ENCODE measurements around the gene HMGCL.
"Not testable (repeated sequence)": the region's sequence is repeated elsewhere in the genome, so short reads cannot be mapped to it uniquely, and the experiment has no call there.

The HMGCL gene

DNA sequence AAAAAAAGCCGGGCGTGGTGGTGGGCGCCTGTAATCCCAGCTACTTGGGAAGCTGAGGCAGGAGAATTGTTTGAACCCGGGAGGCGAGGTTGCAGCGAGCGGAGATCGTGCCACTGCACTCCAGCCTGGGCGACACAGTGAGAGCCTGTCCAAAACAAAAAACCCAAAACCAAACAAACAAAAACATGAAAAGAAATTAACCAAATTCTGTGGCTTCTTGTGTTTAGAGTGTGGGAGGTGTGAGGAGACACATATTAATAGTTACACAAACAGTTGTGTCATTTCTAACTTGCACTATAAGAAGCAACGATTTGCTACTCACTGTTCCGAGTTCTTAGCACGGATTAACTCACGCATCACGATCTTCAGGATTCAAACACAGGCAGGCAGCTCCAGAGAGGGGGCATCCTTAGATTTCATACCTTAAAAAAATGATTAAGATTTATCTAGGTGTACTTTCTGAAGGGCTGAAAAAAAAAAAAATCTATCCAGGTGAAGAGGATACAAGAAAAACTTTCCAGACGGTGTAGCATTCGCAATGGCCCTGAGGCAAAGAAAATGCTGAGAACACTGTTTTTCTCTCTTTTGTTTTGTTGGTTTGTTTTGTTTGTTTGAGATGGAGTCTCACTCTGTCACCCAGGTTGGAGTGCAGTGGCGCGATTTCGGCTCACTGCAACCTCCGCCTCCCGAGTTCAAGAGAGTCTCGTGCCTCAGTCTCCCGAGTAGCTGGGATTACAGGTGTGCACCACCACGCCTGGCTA, 713 bp upstream of the HMGCL start:
- DNase-seq = no peak

DNA sequence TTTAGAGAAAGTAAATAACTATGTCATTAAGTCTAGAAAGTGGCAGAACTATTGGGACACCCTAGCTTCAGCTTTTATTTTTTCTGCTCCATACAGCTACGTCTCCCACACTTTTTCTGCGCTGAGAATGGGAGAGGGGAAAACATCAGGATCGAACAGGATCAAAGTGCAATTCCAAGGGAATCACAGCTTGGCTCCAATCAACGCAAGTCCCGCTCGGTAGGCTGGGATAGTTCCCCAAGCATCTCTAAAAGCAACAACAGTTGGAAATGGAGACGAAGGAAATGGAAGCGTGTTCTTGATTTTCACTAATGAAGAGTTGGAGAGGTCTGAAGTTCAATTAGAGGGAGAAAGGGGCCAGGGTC, 536 bp downstream of the HMGCL start:
- no peak for DNase-seq

DNA sequence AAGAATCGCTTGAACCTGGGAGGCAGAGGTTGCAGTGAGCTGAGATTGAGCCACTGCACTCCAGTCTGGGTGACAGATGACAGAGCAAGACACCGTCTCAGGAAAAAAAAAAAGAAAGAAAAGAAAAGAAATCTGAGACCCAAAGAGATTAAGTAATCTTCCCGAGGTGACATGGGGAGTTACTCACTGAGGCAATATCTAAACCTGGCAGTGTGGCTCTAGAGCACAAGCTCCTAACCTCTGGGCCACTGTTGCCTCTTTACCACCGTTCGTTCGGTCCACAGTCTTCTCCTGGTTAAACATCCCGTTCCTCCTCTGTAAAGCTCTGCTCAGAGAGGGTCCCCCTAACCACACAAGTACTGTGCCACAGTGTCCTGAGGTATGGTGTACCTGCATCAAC, 1.5 kb downstream of the HMGCL start:
- DNase-seq = no peak

DNA sequence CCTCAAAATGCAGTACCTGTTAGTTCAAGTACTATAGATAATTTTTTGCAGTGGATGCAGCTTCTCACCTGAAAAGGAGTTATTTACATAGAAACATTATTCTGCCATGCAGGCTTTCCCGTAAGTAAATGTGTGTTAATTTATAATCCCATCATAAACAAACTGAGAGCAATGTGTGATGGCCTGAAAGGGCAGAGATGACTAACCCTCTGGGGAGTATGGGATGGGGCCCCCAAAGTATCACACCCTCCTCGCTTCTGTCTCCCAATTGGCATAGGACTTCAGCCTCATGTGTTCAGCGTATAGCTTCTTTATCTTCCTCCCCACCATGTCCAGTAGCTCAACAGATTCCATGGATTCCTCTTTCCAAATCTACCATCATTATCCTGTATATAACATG, 7.6 kb downstream of the HMGCL start:
- DNase-seq = no peak

DNA sequence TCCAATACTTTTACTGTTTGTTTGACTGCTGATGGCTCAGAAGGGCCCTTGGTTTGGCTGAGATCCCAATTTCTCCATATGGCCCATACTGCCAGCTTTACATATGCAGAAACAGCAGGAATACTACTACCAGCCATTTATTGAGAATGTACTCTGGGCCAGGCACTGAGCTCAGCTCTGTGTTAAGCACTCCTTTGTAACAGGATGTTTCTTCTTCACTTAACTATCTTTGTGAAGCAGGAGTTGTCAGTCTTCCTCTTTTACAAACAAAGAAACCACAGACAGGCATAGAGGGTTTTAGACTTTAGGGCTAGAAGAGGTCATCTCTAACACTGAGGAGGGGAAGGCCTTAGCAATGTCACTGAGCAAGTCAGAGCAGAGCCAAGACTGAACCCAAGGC, 8.3 kb downstream of the HMGCL start:
- DNase-seq = no peak

DNA sequence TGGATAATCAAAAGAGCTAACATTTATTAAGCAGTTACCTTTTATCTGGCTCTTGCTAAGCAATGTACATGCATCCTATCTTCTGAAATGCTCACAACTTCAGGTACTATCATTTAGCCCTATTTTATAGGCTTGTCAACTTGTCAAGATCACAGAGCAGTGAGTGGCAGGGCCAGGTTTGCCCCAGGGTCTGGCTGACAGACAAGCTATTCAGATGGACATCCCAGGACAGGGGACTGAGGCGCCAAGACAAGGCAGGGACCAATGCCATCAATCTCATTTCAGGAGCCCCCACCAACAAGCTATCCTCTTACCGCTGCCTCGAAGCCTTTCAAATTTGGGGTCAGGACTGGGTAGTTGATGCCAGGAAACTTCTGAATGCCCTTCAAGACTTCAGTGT, 8.9 kb downstream of the HMGCL start:
- DNase-seq = no peak

DNA sequence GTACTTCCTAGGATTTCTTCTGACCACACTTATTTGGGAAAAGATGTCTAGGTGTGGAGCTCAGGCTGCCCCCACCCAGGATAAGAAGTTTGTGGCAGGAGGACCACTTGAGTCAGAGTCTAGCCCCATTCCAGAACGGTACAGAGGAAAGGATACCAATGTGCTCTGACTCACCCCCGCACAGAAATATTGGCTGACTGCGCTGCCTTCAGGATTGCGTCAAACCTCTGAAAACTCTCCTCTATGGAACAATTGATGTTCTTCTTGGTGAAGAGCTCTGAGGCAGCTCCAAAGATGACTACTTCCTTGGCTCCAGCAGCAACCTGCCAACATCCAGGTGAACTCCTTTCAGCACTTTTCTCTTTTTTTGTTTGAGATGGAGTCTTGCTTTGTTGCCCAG, 11.2 kb downstream of the HMGCL start:
- no peak for DNase-seq

DNA sequence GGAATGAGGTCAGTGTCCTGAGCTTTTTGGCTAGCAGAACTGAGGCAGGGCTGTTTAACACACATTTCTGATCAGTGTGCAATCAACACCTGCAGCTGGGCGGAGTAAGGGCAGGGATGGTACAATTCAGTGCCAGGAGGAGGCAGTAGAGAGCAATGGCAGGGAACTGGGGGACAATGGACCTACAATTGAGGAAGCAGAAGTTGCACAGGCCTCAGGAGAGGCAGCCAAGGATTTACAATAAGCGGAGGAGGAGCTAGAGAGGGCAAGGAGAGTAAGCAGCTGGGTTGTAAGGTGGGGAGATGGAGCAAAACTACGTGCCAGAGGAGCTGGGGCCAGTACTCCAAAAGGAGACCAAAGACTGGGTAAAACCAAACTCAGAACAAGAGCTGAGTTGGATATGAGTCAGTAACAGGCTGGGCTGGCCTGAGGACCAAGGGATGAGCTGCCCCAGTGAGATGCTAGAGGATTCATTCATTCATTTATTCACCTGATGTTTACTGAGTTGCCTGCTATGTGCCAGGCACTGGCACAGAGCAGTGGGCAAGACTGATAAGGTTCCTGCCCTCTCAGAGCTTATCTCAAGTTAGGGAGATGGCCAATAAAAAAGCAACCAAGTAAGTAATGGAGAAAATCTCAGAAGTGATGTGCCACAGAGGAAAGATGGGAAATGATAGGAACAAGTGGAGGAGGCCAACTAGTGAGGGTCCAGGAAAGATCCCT, 14.2 kb downstream of the HMGCL start:
- peak; percentile 64 for DNase-seq

DNA sequence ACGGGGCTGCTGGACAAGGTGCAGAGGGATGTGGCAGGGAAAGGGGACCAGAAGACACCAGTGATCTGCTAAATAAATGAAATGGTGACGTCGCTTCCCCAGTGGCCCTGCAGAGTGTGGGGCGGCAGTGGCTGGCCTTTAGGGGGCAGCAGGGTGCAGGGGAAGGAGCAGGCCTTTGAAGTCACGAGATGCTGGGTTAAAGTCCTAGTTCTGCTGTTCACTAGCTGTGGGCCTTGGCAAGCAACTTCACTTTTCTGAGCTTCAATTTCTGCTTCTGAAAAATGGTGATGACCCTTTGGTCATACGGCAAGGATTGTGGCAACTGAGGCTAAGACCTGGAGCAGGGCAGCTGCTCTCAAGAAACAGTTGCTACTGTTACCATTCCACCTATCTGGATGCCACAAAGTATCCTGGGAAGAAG, 15.5 kb downstream of the HMGCL start:
- peak; percentile 86 for DNase-seq

DNA sequence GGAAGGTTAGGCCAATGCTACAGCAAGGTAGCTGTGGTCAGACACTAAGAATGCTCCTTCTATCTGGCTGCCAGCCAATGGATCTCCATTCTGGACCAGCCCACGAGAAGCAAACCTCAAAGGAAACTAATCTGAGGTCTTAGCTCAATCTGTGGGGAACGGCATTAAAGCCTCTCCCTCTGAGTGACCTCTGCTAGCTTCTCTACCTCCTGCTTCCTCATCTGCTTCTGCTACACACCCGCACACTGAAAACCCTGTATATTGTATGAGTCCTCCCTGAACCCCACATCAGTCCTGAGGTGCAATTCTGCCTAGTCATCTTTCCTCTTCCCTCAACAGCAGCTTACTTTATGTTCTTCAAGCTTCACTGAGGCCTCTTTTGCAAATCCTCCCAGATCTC, 17.8 kb downstream of the HMGCL start:
- no peak for DNase-seq

DNA sequence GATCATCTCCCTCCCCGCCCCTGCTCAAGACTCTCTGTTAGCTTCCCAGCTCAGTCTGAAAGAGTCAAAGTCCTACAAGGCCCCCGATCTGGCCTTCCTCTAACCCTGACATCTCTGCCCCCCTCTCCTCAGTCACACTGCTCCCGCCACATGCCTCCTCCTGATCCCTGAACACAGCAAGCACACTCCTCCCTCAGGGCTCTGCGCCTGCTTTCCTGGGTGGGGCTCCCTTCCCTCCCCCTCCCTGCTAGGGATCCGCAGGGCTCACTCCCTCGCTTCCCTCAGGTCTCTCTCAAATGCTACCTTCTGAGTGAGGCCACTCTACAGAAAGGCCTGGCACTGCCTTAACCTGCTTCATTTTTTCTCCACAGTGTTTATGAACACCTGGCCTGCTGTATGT, 18.9 kb downstream of the HMGCL start:
- no peak for DNase-seq

DNA sequence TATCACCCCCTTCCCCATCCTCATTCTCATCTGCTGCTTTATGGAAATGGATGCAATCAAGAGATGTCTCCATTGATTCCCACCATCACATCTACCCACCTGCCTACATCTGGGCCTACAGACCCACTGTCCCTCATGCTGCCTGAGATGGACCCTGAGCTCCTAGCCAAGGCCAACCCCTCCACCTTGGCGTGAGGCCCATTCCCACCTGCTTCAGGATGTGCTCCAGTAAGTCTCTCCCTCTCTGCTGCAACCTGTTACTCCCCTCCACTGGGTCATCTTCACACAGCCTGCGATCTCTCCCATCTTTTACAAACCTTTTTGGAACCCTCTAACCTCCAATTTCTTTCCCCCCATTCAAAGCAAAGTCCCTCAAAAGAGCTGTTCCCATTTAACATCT, 20.2 kb downstream of the HMGCL start:
- DNase-seq = no peak

DNA sequence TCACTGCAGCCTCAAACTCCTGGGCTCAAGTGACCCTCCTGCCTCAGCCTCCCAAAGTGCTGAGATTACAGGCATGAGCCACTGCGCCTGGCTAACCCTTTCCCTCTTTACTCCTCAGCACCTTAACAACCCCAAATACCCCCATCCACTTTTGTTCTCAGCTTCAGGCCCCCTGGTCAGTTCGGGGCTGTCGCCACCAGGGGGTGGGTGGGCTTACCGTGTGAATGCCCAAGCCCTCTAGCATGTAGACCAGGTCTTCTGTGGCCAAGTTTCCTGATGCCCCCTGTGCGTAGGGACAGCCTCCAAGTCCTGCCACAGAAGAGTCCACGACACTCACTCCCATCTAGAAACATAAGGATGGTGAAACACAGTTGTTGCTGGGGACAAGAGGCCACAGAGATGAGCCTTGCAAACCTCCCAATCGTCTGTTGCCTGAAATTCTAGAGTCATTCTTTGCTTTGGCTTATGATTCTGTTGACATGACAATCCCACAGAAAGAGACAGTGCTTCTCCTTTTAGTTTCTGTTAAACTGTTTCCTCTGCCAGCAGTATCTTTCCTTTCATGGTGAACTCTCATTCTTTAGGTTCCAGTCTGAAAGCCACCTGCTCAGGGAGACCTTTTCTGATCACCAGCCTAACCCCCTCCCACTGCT, 20.9 kb downstream of the HMGCL start:
- no peak for DNase-seq

DNA sequence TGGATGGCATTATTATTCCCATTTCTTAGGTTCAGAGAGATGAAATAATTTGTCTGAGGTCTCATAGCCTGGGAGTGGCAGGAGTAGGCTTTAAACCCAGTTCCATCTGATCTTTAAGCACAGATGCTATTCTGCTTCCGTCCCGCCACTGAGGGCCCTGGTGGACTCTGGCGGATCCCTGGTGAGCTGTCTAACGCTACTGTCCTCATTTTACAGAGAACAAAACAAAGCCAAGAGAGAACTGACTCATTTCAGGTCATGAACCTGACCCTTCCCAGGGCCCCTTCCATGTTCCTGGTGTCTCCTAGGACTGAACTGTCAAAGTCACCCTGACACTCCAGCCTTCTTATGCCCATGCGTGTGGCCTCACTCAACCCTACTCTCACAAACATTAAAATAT, 21.6 kb downstream of the HMGCL start:
- DNase-seq = no peak

DNA sequence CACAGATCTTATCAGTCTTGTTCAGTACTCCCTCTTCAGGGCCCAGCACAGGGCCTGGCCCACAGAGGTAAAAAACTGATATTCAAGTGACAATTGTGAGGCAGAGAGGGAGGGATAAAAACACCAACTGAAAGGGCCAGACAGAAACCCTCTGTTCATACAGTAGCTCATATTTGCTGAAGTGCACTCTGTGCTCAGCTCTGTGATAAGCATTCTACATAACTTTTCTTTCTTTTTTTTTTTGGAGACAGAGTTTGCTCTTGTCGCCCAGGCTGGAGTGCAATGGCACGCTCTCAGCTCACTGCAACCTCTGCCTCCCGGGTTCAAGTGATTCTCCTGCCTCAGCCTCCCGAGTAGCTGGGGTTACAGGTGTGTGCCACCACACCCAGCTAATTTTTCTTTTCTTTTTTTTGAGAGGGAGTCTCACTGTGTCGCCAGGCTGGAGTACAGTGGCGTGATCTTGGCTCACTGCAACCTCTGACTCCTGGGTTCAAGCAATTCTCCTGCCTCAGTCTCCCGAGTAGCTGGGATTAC, 22.4 kb downstream of the HMGCL start:
- not testable (repeated sequence) for DNase-seq

DNA sequence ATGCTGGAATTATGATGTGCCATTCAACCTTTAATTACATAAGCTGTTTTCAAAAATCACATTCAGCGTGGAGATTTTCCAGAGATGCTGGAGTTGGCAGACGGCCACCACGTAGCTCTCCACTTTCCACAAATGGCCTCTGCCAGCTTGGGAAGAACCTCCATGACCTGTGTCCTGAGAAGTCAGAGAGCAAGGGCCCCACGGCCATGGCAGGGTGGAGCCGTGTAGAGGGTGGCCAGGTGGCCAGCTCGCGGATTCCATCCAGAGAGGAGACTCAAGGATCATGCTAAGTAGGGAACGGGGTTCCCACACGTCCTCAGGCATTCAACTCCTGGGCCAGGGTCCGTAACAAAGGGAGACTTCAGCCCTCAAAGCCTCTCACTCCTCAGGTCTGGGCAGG, 23.4 kb downstream of the HMGCL start:
- DNase-seq = no peak

DNA sequence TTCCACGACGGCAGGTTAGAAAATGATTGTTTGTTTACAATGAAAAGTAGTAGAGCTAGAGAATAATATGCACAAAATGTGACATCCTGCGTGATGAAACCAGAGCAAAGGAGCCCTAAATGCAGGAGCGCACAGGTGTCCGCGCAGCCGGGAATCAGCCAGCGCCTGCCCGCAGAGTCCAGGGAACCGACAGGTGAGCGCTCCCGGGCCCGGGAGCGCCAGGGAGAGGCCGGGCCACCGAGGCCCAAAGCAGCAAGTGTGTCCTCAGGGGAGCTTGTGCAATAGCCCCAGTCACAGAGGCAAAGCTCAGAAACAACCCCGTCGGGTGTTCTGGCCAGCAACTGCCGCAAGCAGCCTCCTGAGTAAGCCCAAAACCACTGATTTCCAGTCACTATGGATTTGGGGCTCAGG, 23.9 kb downstream of the HMGCL start:
- DNase-seq = no peak

DNA sequence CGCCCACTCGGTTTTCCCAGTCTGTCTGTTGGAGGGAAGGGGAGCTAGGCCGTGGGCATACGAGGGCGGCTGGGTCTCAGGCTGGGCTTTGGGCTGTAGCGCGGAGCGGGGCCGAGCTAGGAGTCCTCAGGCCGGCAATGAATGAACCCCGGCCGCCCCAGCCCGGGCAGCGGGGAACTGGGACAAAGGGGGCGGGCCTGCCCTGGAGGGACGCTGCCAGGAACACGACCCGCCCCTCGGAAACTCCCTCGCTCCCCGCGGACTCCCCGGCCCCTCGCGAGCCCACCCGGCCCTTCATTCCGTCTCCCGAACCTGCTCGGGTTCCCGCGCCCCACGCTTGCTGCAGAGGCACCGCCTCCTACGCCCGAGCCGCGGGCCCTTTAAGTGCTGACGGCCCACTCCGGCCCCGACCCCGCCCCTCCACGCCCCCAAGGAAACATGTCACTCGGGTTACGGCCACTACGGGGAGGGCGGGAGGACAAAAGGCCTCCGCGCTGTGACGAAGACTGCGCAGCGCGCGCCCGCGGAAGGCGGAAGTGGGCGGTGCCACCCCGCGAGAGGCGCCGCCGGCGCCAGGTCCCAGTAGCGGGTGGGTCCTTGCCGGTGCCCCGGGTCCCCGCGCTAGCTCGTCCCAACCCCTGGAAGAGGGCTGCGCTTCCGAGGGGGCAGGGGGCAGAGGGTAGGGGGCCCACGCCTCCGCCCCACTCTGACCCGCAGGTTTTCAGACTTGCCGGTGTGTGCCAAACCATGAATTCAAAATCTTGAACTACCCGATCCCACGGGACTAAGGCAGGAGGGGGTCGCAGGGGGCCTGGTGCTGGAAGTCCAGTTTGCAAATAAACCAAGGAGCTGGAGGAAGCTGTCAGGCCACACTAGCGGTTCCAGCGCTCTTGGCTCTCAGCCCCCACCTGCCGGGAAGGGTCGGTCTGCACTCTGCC, 24.6 kb downstream of the HMGCL start, which contains the start of gene GALE:
GALE (minus strand) TSS at position 355 of the 938 bp plus-strand sequence. CDS start 1,747 bp downstream, outside the sequence.
- peak; percentile 98 for DNase-seq

DNA sequence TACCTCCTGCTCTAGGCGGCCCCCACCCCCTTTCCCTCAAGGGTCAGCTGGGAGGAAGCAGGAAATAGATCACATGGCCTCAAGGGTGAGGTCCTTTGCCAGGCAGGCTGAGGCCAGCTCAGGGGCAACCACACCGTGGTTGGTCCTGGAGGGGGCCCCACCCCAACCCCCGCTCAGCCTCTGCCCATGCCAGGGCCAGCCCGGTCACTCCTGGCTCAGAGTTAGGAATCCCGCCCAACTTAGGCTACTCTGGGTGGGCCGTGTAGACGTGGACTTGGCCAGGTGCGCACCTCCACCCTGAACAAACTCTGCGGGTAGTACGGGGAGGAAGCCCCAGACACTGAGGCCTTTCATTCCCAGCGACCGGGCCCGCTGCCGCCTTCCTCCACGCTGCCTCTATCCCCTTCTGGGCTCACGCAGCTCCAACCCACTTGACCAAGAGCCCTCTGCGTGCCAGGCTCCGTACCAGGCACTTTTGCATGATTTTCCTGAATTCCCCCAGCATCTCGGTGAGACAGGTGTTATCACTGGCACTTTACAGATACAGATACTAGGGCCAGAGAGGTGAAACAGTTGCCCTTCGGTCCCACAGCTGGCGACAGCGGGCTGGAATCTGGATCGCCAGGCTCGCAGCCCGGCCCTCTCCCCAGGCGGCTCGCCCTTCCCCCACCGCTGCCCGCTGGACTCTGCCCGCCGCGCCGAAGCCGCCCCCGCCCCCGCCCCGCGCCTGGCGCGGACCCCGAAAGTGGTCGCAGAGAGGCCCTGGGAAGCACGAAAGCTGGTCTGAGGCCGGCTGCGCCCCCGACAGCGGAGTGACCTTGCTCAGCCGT, 25.4 kb downstream of the HMGCL start:
- DNase-seq = peak in 1 of 2 donors; percentile 49

DNA sequence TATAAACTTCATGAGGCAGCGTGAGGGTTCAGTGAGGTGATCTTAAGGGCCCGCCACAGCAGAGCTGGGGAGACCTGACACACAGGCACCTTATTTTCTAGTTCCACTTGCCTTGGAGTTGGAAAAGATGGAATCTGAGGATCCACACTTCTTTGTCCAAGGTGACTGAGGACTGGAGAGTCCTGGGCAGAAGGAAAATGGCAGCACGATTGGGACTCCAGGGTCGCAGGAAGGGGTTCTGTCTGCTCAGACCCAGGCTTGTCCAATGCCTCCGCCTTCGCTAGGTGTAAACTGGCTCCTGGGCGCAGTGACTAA, 26.0 kb downstream of the HMGCL start:
- DNase-seq = no peak

DNA sequence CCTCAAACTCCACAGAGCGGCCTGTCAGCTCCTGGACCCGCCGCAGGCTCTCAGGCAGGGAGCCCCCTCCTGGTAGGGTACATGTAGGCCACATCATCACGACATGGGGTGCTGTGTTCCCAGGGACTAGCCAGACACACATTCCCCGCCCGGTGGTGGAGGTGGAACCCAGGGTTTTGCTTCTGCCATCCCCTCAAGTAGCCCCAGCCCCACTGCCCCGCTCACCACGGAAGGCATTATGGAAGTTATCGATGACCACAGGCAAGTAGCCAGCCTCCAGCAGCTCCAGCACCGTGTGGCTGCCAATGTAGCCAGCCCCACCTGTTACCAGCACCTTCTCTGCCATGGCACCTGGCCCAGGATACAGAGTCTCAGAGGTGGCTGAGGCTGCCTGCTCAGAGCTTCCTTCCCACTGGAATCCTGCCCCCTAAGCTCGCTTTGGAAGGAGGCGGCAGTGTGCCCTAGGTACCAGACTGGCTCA, 26.5 kb downstream of the HMGCL start:
- DNase-seq = no peak

Measured in stimulated activated CD4-positive, alpha-beta T cell treated with anti-CD3 and anti-CD28 coated beads, Interleukin-2, amount 100 ng/mL, for 24 hours (primary cell).